GM12891 (cell line): ENCODE data around the gene UBE3C.

Experiments
- PAX5 ChIP-seq: IDR thresholded peaks from 2 replicates; pipeline ENCODE4 v1.6.1; 2011; ENCODE audit warnings: low read length, moderate library complexity, mild to moderate bottlenecking; ENCODE audit not compliant: insufficient read depth, severe bottlenecking
- POLR2A ChIP-seq: IDR thresholded peaks from 2 replicates; pipeline ENCODE4 v1.6.1; 2011; ENCODE audit warnings: low read depth, low read length, control low read depth
- POLR2AphosphoS5 ChIP-seq: IDR thresholded peaks from 2 replicates; pipeline ENCODE4 v1.6.1; 2011; ENCODE audit warnings: low read depth, low read length, control low read depth
- POU2F2 ChIP-seq: IDR thresholded peaks from 2 replicates; pipeline ENCODE4 v1.6.1; 2011; ENCODE audit warnings: low read depth, mild to moderate bottlenecking, control low read depth, low read length, moderate library complexity
- SPI1 ChIP-seq: IDR thresholded peaks from 2 replicates; pipeline ENCODE4 v1.6.1; 2011; ENCODE audit warnings: low read depth, low read length, control low read depth
- TAF1 ChIP-seq: IDR thresholded peaks from 2 replicates; pipeline ENCODE4 v1.6.1; 2011; ENCODE audit warnings: low read depth, low read length, control low read depth

DNA sequence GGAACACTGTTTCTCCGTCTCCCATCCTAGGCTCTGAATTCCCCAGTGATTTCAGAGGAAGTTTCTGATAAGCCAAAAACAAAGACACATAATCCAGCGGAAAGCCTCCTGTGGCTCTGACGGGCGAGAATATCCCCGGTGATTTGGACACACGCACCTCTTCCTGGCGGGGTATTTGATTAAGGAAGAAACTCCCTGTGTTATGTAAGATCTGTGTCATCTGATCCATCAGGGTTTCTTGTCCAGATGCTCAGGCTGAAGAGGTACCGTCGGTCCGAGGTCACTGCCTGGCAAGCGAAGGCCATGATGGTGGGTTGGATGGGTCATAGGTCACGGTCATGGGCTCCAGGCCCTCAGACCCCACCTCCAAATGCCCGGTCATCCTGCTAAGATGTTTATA, 158.5 kb downstream of the UBE3C start:
- TF ChIP-seq POLR2A = no peak
- TF ChIP-seq POLR2AphosphoS5 = no peak
- TF ChIP-seq TAF1 = no peak
- TF ChIP-seq SPI1 = no peak
- no peak for TF ChIP-seq PAX5
- TF ChIP-seq POU2F2 = no peak
